Stimulated activated CD4-positive, alpha-beta T cell treated with anti-CD3 and anti-CD28 coated beads, Interleukin-2, amount 100 ng/mL, for 4 hours (primary cell): Measurements from ENCODE around the gene DNAH1.
"Not testable (repeated sequence)": the region's sequence is repeated elsewhere in the genome, so short reads cannot be mapped to it uniquely, and the experiment has no call there.

ENCODE experiments used
- DNase-seq: peaks from one replicate; pipeline ENCODE4 v3.0.0-alpha.2; 2020; ENCODE audit warnings: low read depth

Gene DNAH1

DNA sequence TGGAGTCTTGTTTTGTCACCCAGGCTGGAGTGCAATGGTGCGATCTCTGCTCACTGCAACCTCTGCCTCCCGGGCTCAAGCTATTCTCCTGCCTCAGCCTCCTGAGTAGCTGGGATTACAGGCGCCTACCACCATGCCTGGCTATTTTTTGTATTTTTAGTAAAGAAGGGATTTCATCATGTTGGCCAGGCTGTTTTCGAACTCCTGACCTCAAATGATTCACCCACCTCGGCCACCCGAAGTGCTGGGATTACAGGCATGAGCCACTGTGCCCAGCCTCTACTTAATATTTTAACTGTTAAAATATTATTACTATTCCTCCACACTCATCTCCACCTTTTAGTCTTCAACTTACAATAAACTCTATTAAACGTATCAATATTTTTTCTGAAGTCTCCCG lies 22.0 kb downstream of the DNAH1 start:
- not testable (repeated sequence) for DNase-seq

DNA sequence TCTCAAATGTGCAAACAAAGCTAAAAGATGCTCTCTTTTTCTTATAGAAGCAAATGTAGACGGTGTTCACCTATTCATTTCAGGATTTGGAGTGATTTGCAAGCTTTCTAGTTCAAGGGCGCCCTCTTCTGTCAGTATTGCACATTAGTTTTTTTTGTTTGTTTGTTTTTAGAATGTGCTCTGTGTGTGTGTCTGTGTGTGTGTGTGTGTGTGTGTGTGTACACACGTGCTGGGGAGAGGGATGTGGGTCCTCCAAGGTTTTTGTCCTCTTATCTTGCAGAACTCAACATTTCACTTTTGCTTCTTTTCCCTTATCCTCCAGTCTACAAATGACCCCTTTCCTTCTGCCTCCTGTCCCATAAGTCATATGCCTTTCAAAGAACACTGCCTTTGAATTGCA lies 23.5 kb downstream of the DNAH1 start:
- DNase-seq = peak; percentile 24

- DNase-seq = no peak
Observed at GRCh38 chr3:52341123-52341522, 25.0 kb downstream of the DNAH1 start.

DNA sequence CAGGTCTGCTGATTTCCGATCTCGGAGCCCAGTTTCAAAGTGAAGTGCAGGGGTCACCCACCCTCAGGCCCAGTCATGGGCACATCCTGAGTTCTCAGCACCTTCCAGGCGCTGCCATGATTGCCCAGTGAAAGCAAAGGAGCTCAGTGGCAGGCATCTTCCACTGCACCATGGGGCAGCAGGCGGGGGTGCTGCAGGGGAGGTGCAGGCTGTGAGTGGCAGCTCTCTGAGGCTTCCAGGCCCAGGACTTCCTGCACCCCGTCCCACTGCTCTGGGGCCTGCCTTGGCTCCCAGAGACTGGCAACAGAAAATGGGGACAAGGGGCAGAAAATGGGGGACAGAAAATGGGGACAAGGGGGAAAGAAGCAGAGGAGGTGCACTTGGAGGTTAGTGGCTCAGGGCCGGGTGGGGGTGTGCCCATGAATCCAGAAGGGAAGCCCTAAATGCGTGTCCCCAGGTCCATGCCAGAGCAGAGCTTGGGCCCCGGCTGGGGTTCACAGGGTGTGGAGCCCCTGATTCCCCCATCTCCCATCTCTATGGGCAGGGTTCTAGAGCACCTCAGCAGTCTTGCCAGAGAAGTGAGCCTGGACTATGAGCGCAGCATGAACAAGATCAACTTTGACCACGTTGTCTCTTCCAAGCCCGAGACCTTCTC lies 28.0 kb downstream of the DNAH1 start:
- DNase-seq = no peak

DNA sequence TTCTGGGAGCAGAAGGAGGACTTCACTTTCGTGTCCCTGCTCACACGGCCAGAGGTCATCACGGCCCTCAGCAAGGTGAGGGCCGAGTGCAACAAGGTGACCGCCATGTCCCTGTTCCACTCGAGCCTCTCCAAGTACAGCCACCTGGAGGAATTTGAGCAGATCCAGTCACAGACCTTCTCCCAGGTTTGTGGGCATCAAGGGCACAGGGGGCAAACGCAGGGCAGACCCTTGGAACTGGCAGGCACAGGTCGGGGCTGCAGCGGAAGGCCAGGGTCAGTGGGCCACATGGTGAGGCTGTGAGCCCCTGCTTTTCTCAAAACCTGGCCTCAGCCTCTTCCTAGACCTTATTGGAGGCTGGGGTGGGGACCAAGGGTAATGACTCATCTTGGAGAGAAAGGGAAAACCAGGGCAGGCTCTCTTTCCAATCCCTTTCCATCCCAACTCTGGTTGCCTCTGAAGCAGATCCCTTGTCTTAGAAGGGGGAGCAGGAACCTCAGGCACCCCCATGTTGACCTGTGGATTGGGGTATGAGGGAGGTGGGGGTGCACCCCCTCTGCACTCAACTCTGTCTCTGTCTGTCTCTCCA lies 29.5 kb downstream of the DNAH1 start:
- no peak for DNase-seq

DNA sequence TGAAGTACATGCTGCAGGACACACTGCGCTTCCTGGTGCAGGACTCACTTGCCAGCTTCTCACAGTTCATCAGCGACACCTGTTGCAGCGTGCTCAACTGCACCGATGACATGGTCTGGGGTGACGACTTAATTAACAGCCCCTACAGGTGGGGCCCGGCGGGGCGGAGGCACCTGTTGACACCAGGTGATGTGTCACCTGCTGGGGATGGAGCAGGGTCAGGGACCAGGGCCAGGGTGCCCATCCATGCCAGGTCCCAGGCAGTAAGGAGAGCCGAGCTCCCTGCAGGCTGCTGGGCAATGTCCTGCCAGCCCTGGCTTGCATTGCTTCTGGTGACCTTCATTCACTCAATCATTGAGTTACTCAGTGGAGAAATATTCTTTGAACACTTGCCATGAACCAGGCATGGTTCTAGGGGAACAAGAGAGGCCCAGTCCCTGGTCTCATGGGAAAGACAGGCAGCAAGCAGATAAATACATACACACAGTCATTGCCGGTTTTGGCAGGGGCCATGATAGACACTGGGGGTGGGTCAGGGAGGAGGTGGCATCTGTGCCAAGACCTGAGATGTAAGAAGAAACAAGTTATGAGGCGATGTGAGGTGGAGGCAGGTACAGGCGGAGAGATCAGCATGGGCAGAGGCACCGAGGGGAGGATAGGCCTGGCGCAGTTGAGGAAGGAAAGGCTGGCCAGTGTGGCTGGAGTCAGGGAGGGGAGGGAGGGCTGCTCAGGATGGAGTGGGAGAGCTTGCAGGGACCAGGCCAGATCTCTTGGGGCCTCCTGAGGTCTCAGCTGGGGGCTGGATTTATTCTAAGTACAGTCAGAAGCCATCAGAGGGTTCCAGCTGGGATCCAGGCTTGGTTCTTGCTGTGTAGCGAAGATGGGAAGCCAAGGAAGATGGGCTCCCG lies 30.8 kb downstream of the DNAH1 start:
- no peak for DNase-seq

- DNase-seq = no peak
Observed at GRCh38 chr3:52347716-52348635, 31.9 kb downstream of the DNAH1 start.

DNA sequence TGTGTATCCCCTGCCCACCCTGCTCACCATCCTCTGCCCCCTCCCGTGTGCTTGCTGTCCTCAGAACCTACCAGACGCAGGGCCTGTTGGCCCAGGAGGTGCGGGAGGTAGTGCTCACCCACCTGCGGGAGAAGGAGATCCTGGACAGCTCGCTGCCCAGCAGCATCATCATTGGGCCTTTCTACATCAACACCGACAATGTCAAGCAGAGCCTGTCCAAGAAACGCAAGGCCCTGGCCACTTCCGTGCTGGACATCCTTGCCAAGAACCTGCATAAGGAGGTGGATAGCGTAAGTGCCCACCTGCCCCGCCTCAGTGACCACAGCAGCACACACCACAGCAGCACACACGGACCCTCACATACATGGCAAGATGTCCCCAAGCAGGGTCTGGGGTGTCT lies 33.0 kb downstream of the DNAH1 start:
- no peak for DNase-seq

DNA sequence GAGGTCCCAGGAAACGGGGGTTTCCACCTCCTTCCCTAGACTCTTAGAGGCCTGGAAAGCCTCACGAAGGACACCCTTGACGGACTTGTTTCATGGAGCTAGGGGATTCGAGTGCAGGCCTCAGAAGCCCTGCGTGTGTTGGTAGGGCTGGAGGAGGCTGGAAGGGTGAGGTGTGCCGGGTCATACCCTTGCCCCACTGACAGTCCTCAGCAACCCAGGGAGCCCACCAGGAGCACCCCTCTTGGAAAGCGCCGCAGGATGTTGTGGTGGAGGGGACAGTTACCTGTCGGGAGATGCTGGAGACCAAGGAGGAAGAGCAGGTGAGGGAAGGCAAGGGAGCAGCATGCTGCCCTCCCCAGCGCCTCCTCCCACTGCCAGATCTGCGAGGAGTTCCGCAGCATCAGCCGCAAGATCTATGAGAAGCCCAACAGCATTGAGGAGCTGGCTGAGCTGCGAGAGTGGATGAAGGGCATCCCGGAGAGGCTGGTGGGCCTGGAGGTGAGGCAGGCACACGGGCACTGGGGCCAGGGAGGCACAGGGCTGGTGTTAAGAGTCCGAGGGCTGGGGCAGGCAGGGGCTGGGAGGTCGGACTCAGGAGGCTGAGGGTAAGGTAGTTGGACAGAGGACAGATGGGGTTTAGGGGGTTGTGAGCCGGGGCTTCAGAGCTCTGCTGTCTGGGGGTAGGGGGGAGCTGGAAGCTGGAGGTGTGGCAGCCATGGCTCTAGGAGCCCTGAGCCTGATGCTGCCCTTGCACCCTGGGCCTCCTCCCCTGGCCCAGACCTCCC lies 33.7 kb downstream of the DNAH1 start:
- no peak for DNase-seq

GRCh38 chr3:52350416-52350815 lies 34.3 kb downstream of the DNAH1 start:
- DNase-seq = no peak

GRCh38 chr3:52350981-52351761 lies 35.1 kb downstream of the DNAH1 start:
- DNase-seq = no peak

DNA sequence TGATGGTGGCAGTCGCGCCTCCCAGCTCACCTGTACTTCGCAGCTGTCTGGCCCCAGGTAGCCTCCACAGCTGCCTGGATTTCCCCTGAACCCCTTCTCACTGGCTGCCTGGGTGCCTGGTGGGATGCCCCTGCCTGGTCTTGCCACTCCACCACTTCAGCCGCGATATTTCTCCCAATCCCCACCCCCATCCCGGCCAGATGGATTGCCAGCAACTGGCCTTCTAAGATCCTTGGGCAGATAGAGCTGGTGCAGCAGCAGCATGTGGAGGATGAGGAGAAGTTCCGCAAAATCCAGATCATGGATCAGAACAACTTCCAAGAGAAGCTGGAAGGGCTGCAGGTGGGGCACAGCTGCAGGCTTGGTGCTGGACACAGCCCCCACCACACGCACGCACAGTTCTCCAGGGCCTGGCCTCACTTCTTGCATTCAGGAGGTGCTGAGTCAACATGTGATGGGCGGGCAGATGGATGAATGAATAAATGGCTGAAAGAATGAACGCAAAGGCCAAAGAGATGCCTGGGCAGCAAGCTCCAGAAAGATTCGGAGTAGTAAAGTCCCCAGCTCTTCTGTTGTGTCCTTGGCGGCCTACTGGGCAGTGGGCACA lies 35.7 kb downstream of the DNAH1 start:
- no peak for DNase-seq

DNA sequence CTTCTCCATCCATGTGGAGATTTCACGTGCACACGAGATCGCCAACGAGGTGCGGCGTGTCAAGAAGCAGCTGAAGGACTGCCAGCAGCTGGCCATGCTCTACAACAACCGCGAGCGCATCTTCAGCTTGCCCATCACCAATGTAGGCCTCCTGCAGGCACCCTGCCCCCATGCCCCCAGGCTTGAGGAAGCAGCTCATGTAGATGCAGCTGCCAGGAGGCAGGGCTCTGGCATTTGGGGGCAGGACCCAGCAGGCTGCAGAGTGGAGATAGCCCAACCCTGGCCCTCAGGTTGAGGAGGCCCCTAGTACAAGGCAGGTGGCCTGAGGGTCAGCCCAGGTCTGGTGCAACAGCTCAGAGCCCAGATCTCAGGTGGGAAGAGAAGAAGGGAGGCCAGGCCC lies 36.4 kb downstream of the DNAH1 start:
- no peak for DNase-seq

- DNase-seq = no peak
Observed at GRCh38 chr3:52353291-52353855, 37.3 kb downstream of the DNAH1 start.

DNA sequence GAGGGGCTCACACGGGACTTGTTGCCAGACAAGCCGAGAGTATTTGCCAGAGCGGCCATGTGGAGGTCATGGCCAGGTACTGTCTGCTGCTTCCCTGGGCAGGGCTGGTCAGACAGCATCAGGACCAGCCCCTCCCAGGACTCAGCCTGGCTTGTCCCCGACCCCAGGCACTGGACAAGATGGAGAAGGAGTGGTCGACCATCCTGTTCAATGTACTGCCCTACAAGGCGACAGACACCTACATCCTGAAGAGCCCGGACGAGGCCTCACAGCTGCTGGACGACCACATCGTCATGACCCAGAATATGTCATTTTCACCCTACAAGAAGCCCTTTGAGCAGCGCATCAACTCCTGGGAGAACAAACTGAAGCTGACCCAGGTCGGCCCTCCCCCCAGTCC lies 38.6 kb downstream of the DNAH1 start:
- no peak for DNase-seq

GRCh38 chr3:52355526-52355925 lies 39.4 kb downstream of the DNAH1 start:
- no peak for DNase-seq

- DNase-seq = no peak
Observed at GRCh38 chr3:52356126-52356525, 40.0 kb downstream of the DNAH1 start.

DNA sequence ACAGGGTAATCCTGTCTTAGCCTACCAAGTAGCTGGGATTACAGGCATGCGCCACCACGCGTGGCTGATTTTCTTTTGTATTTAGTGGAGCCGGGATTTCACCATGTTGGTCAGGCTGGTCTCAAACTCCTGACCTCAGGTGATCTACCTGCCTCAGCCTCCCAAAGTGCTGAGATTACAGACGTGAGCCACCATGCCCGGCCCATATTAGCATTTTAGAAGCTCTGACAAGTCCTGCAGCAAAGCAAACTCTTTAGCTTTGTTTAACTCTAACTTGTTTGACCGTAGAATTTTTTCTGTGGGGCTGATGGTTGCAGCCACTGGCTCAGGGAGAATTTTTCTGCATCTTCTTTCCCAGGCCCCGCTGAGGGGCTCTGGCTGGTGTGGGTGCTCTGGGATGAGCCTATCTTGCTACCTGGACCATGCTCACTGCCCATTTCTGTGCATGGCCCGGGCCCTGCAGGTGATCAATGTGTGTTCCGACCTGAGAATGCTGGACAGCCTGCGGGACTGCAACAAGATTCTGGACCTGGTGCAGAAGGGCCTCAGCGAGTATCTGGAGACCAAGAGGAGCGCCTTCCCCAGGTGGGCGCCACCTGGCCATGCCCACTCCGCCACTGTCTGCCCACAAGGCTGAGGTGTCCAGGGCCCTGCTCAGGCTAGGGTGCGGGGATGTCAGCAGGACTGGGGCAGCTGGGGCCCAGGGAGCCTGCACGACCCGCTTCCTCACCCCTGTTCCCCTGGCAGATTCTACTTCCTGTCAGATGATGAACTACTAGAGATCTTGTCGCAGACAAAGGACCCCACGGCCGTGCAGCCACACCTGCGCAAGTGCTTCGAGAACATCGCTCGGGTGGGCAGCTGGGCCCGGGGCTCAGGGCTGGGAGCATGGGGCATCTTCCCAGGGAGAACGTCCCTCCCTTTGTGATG lies 41.3 kb downstream of the DNAH1 start:
- DNase-seq = no peak
